Stimulated activated naive CD4-positive, alpha-beta T cell (primary cell): ENCODE measurements around the gene SMARCC1.

Source experiments
- DNase-seq, 6 experiments: peaks; one replicate each; lab custom pipeline; 2025; lab: John Stamatoyannopoulos, UW

The SMARCC1 gene

DNA sequence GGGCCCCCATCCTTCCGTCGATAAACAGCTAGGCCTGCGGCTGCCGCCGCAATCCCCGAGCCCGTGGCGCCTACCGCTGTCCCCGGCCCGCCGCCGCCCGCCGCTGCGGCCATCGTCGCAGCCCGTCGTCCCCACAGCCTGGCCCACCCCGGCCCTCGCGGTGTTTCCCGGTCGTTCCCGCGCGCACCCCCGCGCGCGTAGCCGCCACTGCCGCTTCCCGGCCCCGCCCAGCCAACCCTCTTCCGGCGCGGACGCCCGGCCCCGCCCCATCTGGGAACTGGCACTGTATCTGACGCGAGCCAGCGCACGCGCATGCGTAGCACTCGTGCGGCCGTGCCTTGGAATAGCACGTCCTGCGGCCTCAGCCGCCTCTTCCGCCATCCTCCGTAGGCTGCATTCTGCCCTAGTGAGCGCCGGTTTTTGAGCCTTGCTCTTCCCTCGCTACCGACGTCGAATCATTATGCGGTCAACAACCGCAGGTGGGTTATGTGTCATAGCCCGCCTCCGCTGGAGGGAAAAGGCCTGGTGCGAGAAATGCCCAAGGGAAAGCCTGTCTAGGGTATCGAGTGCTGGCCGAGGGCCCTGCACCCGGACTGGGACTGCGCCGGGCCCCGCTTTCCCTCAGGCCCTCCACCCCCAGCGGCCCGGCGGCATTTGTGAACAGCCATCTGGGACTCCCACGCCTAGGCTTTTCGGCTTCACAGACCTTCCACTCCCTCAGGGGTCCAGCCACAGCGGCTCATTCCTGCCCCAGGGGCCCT is at the start of gene SMARCC1:
SMARCC1 (minus strand) TSS at position 209 of the 761 bp plus-strand sequence; CDS start at position 113, 96 bp downstream.
- DNase-seq = peak; percentile 88 to 96 (median 94)

- DNase-seq = peak in 2 of 6 experiments; percentile 3 to 7
Measured at GRCh38 chr3:47829482-47829881, 47.8 kb upstream of the SMARCC1 start.

GRCh38 chr3:47825590-47825989 is 43.9 kb upstream of the SMARCC1 start:
- no peak for DNase-seq

GRCh38 chr3:47824541-47825473 is 43.1 kb upstream of the SMARCC1 start:
- DNase-seq = peak; percentile 55 to 79 (median 67)

DNA sequence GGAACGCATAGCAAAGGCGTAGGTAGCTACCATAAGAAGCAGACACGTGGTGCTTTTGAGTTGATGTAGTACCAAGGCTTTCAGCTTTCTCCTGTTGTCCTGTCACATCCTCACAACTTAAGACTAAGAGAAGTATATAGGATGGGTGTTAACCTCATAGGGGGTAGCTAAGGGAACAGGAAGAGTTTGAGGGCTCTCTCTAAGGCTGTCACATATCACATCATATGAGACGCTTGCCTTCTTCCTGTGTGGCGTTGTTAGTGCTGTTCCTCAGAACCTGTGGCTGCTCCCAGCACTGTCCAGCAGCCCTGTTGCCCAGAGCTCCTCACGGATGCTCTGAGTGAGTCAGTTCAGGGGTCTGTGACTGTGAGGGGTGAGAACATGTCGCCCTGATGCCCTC is 35.9 kb upstream of the SMARCC1 start:
- no peak for DNase-seq

DNA sequence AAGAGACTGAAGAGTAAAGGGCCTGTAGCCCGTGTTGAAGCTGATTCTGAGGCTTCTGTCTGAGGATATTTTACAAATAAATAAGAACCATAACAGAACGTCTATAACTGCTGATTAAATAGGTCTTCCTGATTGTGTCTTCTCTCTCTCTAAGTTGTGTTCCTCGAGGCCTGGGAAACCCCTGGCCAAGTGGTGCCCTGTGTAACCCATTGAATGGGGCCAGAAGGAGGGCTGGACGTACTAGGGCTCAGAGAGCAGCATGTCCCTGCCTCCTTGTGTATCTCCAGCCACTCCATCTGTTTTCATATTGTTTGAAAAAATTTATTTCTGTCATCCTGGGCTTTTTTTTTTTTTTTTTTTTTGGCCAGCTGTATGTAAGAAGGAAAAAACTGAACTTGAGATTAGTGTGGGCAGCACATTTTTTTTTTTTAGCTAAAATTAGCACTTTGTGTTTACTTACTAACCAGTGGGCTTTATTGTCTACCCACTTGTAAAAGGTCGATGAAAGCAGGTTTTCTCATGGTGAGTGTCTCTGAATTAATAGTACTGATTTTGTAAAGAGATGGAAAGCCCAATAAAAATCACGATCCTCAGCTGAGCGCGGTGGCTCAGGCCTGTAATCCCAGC is 32.0 kb upstream of the SMARCC1 start:
- DNase-seq = no peak

DNA sequence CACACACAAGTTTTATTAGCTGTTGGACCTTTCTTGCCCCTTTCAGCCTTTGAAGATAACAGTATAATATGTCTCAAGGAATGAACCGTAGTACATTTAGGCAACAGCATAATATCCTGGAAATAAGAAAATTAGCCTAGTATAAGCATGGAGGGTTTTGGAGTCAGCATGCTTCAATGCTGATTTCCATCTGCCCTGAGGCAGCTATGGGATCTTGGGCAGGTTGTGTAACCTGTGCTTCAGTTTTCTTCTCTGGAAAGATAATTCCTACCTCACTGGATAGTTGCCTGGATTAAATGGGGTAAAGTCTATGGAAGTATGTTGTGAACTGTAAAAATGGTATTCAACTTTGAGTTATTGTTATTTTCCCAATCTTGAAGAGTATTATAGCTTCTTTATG is 22.9 kb upstream of the SMARCC1 start:
- DNase-seq = no peak

- DNase-seq = peak in 1 of 6 experiments; percentile 48
Measured at GRCh38 chr3:47803480-47804025, 21.9 kb upstream of the SMARCC1 start.

DNA sequence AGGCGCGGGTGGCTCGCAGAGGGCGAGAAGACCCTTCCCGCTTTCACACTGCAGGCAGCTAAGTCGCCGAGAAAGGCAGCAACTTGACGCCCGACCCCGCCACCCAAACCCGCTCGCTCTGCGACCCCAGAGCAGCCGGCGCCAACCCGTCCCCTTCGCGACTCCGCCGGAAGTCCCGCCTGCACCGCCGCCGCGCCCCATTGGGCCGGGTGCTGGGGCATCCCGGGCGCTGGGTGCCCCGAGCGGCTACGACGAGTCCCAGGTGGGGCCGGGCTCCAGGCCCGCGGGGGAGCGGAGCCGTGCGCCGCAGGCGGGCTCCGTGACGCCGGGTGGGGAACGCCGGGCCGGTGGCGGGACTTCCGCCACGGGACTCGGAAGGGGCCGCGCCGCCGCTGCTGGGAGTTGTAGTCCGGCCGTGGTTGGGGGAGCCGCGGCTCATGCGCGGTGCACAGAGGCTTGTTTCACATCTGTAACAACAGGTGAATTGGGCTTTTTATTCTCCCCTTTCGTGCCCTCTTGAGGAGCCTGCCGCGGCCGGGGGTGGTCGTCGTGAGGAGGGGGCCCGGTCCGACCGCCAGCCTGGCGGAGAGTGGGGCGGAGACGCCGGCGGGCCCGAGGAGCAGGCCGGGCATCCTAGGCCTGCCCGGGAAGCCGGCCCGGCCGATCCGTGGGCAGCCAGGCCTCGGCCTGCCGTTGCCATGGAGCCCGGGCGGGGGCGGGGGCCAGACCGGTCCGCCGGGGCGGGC is 21.2 kb upstream of the SMARCC1 start, which contains the start of gene DHX30:
DHX30 (plus strand) TSS at position 405 of the 746 bp plus-strand sequence. CDS start 7,546 bp downstream, outside the sequence.
- peak; percentile 70 to 89 (median 81) for DNase-seq

- no peak for DNase-seq
Measured at GRCh38 chr3:47799733-47800132, 18.0 kb upstream of the SMARCC1 start.

DNA sequence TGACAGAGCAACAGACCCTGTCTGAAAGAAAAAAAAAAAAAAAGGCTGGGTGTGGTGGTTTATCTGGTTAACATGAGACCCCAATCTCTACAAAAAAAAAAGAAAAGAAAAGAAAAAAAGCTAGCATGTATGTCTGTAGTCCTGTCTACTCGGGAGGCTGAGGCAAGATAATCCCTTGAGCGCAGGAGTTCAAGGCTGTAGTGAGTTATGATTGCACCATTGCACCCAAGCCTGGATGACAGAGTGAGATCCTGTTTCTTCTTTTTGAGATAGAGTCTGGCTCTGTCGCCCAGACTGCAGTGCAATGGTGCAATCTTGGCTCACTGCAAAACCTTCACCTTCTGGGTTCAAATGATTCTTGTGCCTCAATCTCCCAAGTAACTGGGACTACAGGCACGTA is 12.9 kb upstream of the SMARCC1 start:
- DNase-seq = no peak

DNA sequence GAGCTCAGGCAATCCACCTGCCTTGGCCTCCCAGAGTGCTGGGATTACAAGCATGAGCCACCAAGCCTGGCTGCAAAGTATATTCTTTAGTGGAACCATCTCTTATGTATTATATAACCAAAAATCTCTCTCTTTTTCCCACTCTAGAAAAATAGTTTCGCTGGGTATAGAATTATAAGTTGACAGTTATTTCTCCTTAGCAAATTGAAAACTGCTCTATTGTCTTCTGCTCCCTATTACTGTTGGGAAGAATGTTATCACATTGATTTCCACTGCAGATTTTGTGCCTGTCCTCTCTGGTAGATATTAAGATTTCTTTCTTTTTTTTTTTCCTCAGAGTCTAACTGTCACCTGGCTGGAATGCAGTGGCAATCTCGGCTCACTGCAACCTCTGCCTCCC is 11.0 kb upstream of the SMARCC1 start:
- no peak for DNase-seq

- no peak for DNase-seq
Measured at GRCh38 chr3:47791193-47791855, 9.6 kb upstream of the SMARCC1 start.

GRCh38 chr3:47783673-47784072 is 2.0 kb upstream of the SMARCC1 start:
- no peak for DNase-seq

GRCh38 chr3:47782446-47783308 is 984 bp upstream of the SMARCC1 start:
- DNase-seq = no peak

GRCh38 chr3:47780741-47781684 is 680 bp downstream of the SMARCC1 start:
- peak; percentile 57 to 83 (median 70) for DNase-seq

DNA sequence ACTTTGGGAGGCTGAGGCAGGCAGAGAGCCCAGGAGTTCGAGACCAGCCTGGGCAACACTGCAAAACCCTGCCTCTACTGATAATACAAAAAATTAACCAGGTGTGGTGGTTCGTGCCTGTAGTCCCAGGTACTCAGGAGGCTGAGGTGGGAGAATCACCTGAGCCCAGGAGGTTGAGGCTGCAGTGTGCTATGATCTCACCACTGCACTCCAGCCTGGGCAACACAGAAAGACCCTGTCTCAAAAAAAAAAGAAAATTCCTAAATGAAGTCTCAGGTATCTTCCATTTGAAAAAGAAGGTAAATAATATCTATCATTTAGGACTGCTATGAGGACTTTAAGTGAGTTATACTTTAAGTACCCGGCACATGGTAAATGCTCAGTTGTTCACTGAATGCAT is 2.9 kb downstream of the SMARCC1 start:
- no peak for DNase-seq

DNA sequence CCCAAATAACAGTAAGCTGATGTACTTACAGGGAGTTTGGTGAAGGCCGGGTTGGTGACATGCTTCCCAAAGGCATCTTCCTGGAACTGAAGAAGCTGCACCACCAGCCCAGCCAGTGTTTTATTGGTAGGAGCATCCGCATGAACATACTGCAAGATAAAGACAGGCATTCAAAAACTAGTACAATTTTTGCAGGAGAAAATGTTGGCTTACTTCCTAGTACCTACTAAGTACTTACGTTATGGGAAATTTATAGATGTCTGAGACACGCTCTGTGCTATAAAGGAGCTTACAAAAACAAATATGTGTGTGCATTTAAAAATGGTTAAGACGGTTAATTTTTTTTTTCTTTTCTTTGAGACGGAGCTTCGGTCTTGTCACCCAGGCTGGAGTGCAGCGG is 8.9 kb downstream of the SMARCC1 start:
- no peak for DNase-seq

DNA sequence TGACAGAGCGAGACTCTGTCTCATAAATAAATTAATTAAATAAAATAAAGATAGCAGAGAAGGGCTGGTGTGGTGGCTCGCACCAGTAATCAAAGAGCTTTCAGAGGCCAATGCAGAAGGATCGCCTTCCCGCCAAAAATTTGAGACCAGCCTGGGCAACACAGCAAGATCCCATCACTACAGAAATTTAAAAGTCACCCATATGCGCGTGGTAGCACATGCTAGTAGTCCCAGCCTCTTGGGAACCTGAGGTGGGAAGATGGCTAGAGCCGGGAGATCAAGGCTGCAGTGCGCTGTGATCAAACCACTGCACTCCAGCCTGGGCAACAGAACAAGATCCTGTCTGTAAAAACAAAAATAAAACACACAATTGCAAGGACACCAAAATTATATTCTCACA is 9.6 kb downstream of the SMARCC1 start:
- DNase-seq = no peak
